ENCODE data around the gene ACAA2.

DNA sequence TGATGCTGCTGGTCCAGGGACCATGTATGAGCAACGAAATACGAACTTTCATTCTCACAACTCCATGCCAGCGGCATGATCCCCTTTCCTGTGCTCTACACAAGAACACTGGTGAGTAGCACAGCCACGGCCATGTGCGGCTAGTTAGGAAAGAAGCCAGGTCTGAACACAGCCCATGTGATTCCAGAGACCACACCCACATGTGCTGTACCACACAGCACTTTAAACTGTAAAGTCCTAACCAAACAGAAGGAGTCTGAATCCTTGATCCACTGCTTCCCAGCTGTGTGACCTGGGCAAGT lies 33.0 kb upstream of the ACAA2 start:
- TF ChIP-seq EP300 (IDR thresholded peaks at IDR 0.05) (no peak), POLR2A (IDR thresholded peaks at IDR 0.05) (no peak)
- TF ChIP-seq, protein P1, sequence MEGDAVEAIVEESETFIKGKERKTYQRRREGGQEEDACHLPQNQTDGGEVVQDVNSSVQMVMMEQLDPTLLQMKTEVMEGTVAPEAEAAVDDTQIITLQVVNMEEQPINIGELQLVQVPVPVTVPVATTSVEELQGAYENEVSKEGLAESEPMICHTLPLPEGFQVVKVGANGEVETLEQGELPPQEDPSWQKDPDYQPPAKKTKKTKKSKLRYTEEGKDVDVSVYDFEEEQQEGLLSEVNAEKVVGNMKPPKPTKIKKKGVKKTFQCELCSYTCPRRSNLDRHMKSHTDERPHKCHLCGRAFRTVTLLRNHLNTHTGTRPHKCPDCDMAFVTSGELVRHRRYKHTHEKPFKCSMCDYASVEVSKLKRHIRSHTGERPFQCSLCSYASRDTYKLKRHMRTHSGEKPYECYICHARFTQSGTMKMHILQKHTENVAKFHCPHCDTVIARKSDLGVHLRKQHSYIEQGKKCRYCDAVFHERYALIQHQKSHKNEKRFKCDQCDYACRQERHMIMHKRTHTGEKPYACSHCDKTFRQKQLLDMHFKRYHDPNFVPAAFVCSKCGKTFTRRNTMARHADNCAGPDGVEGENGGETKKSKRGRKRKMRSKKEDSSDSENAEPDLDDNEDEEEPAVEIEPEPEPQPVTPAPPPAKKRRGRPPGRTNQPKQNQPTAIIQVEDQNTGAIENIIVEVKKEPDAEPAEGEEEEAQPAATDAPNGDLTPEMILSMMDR (IDR thresholded peaks at IDR 0.05): no peak
